Mammary epithelial cell (primary cell): ENCODE measurements around the gene BLNK.

Experiments used
- CTCF ChIP-seq, 2 donors: IDR thresholded peaks in 1 of 2; conservative IDR thresholded peaks in 1 of 2; 2 replicates each; pipeline ENCODE4 v1.5.1; 2011 to 2012; ENCODE audit warnings: inconsistent platforms in 2 of 2, low read length in 2 of 2, mild to moderate bottlenecking in 2 of 2, control low read depth in 1 of 2, low read depth in 1 of 2; ENCODE audit not compliant: insufficient read depth in 1 of 2; ENCODE audit errors: extremely low read depth in 1 of 2
- EZH2 ChIP-seq: IDR thresholded peaks from 2 replicates; pipeline ENCODE4 v1.6.1; 2012; ENCODE audit warnings: low read length, inconsistent platforms, borderline replicate concordance

- TF ChIP-seq CTCF (conservative IDR thresholded peaks at IDR 0.05 in 1 of 2, IDR thresholded peaks at IDR 0.05 in 1 of 2; ENCODE audit: extremely low read depth in 1 of 2, insufficient read depth in 1 of 2, low read depth in 1 of 2, low read length in 2 of 2) = no peak
- no peak for TF ChIP-seq EZH2
Measured at GRCh38 chr10:96298362-96298761, 27.0 kb upstream of the BLNK start.
